SK-N-MC (cell line): Measurements from ENCODE around the gene MT1B.

Experiments
- EZH2 ChIP-seq: fragments of 200-600 bp; sonication (generic); IDR thresholded peaks from one replicate; pipeline ENCODE4 v1.6.1; 2017; ENCODE audit warnings: antibody characterized with exemption
- FOXP2 ChIP-seq: optimal IDR thresholded peaks from 2 replicates; pipeline ENCODE3; 2011; ENCODE audit warnings: mild to moderate bottlenecking, moderate library complexity; ENCODE audit not compliant: insufficient read depth; ENCODE audit errors: extremely low read length, control extremely low read depth
- POLR2AphosphoS5 ChIP-seq: IDR thresholded peaks from 2 replicates; pipeline ENCODE4 v1.6.1; 2012; ENCODE audit warnings: mild to moderate bottlenecking, low read depth, low read length, borderline replicate concordance

GRCh38 chr16:56607675-56608042 is 44.0 kb upstream of the MT1B start:
- TF ChIP-seq POLR2AphosphoS5, result no peak
- no peak for TF ChIP-seq EZH2
- TF ChIP-seq FOXP2, result no peak
